Mucosa of descending colon (tissue), 3 donors: ENCODE data around the gene SPINK9. TPM values are rescaled to one million over a fixed set of nuclear protein-coding genes. Genes with fewer than 3 reads are reported as not detected.
"Not testable (repeated sequence)": the region's sequence is repeated elsewhere in the genome, so short reads cannot be mapped to it uniquely, and the experiment has no call there.

Experiments
- ATAC-seq: fragments of 200-7000 bp; cut with Tn5 transposase; one replicate; pipeline ENCODE4 v1.9.1; 2020; ENCODE audit warnings: mild to moderate bottlenecking, moderate library complexity
- DNase-seq, 3 donors: peaks; one replicate each; pipeline ENCODE4 v3.0.0-alpha.2; 2020
- H3K36me3 ChIP-seq: fragments of 200-600 bp; one replicate; pipeline ENCODE4 v1.8.0; 2021; ENCODE audit warnings: low read depth, mild to moderate bottlenecking
- H3K4me1 ChIP-seq: fragments of 200-600 bp; one replicate; pipeline ENCODE4 v1.8.0; 2021; ENCODE audit warnings: low read depth, mild to moderate bottlenecking
- H3K4me3 ChIP-seq: fragments of 200-600 bp; one replicate; pipeline ENCODE4 v1.8.0; 2021; ENCODE audit warnings: mild to moderate bottlenecking
- H3K9me3 ChIP-seq: fragments of 200-600 bp; one replicate; pipeline ENCODE4 v1.8.0; 2021; ENCODE audit warnings: mild to moderate bottlenecking
- intact Hi-C, 2 donors: fragments of 100-400 bp; cut with DNase I in 1 of 2; cut with micrococcal nuclease in 1 of 2; formaldehyde crosslinking; loops; one replicate each; pipeline versions ENCODE4 v1.11.0 to v1.11.1; 2022; cut with DNase I, micrococcal nuclease
- total RNA-seq, 3 donors: library from RNA; stranded (reverse); fragmentation: NEBNext Ultra II Directional in 2 of 3; extraction: Animal tissue kit (Norgen Biotek cat#: 25700) in 2 of 3; gene quantifications; one replicate each; pipeline versions ENCODE4 v1.2.1 to v1.2.4, GENCODE V29; 2021 to 2023
- TF ChIP-seq, protein P1 (sequence below): fragments of 200-600 bp; IDR thresholded peaks from one replicate; pipeline ENCODE4 v1.8.0; 2022; ENCODE audit warnings: antibody characterized with exemption, mild to moderate bottlenecking
- donor health status: DM: no; HTN: no; CAD: no; lungs with moderate emphysema.
- donor health status: DM: no; HTN: no; CAD: no.
- donor health status: DM: no; HTN: yes; CAD: no.

Gene SPINK9
- total RNA-seq, 3 donors from 2014 or later = not detected

DNA sequence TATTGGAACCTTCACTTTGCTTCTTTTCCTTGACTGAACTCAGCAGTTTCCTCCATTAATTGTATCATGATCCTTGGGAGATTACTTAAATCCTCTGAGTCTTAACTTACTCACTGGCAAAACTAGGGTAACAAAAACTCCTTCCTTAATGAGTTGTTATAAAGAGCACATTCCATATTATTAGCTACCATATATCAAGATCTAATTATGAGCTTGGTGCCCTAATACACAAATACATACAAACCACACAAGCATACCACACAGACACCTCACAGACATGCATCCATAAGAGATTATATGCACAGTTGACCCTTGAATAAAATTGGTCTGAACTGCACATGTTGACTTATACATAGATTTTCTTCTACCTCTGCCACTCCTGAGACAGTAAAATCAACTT lies 25.6 kb upstream of the SPINK9 start:
- TF ChIP-seq, protein P1, sequence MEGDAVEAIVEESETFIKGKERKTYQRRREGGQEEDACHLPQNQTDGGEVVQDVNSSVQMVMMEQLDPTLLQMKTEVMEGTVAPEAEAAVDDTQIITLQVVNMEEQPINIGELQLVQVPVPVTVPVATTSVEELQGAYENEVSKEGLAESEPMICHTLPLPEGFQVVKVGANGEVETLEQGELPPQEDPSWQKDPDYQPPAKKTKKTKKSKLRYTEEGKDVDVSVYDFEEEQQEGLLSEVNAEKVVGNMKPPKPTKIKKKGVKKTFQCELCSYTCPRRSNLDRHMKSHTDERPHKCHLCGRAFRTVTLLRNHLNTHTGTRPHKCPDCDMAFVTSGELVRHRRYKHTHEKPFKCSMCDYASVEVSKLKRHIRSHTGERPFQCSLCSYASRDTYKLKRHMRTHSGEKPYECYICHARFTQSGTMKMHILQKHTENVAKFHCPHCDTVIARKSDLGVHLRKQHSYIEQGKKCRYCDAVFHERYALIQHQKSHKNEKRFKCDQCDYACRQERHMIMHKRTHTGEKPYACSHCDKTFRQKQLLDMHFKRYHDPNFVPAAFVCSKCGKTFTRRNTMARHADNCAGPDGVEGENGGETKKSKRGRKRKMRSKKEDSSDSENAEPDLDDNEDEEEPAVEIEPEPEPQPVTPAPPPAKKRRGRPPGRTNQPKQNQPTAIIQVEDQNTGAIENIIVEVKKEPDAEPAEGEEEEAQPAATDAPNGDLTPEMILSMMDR = no peak

GRCh38 chr5:148311484-148311883 lies 23.9 kb upstream of the SPINK9 start:
- H3K4me3 ChIP-seq = no peak overlapping the region
- intact Hi-C loops = no loop called here

More for the DNA sequence above, 25.6 kb upstream of the SPINK9 start:
- DNase-seq (no peak), ATAC-seq (no peak)
- Histone ChIP-seq H3K9me3 (no peaks in the 10 kb centered on the region), H3K36me3 (no peaks in the 10 kb centered on the region), H3K4me3 (no peak overlapping the region), H3K4me1 (no peaks in the 10 kb centered on the region)
- intact Hi-C loops = no loop called here

DNA sequence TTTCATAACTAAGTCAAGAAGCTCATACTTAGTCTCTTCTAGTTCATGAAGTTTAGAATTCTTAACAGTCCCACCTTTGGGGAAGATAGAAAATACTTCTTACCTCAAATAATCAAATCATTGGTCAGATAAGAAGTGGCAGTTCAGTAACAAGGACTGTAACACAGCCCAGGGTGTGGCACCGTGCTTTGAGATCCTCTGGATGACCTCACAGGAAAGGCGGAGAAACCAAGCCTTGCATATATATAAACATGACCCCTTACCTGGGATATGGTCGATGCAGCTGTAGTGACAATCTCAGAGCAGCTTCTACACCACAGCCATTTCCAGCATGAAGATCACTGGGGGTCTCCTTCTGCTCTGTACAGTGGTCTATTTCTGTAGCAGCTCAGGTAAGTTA lies 23.2 kb upstream of the SPINK9 start, which contains the start of gene SPINK7:
Gene SPINK7 (plus strand): TSS at position 271 of the 400 bp plus-strand sequence. CDS start 61 bp downstream, at position 332.
- intact Hi-C loops = no loop called here
- H3K9me3 ChIP-seq = no peaks in the 10 kb centered on the region
- no peaks in the 10 kb centered on the region for H3K4me1 ChIP-seq
- no peaks in the 10 kb centered on the region for H3K36me3 ChIP-seq
- no peak for DNase-seq
- no peak within 1 kb of the TSS for H3K4me3 ChIP-seq
- TF ChIP-seq, protein P1 = no peak
- ATAC-seq = peak; percentile 28

More at GRCh38 chr5:148311484-148311883, 23.9 kb upstream of the SPINK9 start:
- H3K4me1 ChIP-seq = no peaks in the 10 kb centered on the region
- ATAC-seq = no peak
- TF ChIP-seq, protein P1 = no peak
- H3K36me3 ChIP-seq = no peaks in the 10 kb centered on the region
- no peak for DNase-seq
- H3K9me3 ChIP-seq = no peaks in the 10 kb centered on the region

- DNase-seq (no peak), ATAC-seq (no peak)
- H3K9me3 ChIP-seq = no peaks in the 10 kb centered on the region
- H3K4me1 ChIP-seq = no peaks in the 10 kb centered on the region
- H3K4me3 ChIP-seq = no peak overlapping the region
- intact Hi-C loops = no loop called here
- TF ChIP-seq, protein P1 = no peak
- H3K36me3 ChIP-seq = no peaks in the 10 kb centered on the region
These were observed 21.2 kb upstream of the SPINK9 start for GRCh38 chr5:148314187-148314586.

GRCh38 chr5:148314731-148315130 lies 20.6 kb upstream of the SPINK9 start:
- intact Hi-C loops = no loop called here
- Histone ChIP-seq H3K4me3 (no peak overlapping the region), H3K9me3 (no peaks in the 10 kb centered on the region), H3K4me1 (no peaks in the 10 kb centered on the region), H3K36me3 (no peaks in the 10 kb centered on the region)
- DNase-seq (no peak), ATAC-seq (no peak)
- TF ChIP-seq, protein P1 = no peak

DNA sequence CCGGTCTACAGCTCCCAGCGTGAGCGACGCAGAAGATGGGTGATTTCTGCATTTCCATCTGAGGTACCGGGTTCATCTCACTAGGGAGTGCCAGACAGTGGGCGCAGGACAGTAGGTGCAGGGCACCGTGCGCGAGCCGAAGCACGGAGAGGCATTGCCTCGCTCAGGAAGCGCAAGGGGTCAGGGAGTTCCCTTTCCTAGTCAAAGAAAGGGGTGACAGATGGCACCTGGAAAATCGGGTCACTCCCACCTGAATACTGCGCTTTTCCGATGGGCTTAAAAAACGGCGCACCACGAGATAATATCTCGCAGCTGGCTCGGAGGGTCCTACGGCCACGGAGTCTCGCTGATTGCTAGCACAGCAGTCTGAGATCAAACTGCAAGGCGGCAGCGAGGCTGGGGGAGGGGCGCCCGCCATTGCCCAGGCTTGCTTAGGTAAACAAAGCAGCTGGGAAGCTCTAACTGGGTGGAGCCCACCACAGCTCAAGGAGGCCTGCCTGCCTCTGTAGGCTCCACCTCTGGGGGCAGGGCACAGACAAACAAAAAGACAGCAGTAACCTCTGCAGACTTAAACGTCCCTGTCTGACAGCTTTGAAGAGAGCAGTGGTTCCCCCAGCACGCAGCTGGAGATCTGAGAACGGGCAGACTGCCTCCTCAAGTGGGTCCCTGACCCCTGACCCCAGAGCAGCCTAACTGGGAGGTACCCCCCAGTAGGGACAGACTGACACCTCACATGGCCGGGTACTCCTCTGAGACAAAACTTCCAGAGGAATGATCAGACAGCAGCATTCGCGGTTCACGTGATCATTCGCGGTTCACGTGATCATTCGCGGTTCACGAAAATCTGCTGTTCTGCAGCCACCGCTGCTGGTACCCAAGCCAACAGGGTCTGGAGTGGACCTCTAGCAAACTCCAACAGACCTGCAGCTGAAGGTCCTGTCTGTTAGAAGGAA lies 15.1 kb upstream of the SPINK9 start:
- H3K4me3 ChIP-seq, H3K36me3 ChIP-seq, H3K4me1 ChIP-seq, H3K9me3 ChIP-seq, ATAC-seq, intact Hi-C loops: not testable (repeated sequence)
- peak; percentile 19 to 39 (median 33) for DNase-seq
